Esophagus muscularis mucosa (tissue), 4 donors: ENCODE data around the gene SUPV3L1. TPM values are rescaled to one million over a fixed set of nuclear protein-coding genes. Genes with fewer than 3 reads are reported as not detected.
A peak's percentile ranks its signal among the peaks of the same experiment; 100 is the strongest.

ENCODE experiments used
- DNase-seq: peaks from one replicate; pipeline ENCODE4 v3.0.0-alpha.2; 2017; ENCODE audit errors: extremely low spot score
- H3K27ac ChIP-seq, 4 donors: fragments of 200-600 bp; sonication (generic); replicated peaks in 1 of 4; 1 replicate in 3 of 4; 2 replicates in 1 of 4; pipeline ENCODE4 v1.5.1; 2016 to 2019; ENCODE audit warnings: mild to moderate bottlenecking in 1 of 4
- H3K27me3 ChIP-seq, 4 donors: fragments of 200-600 bp; sonication (generic); one replicate each; pipeline versions ENCODE4 v1.5.1 to v1.6.0; 2016 to 2019
- H3K36me3 ChIP-seq, 4 donors: fragments of 200-600 bp; sonication (generic); one replicate each; pipeline ENCODE4 v1.5.1; 2016 to 2019
- H3K4me1 ChIP-seq, 4 donors: fragments of 200-600 bp; sonication (generic); one replicate each; pipeline ENCODE4 v1.5.1; 2016 to 2019
- H3K4me3 ChIP-seq, 4 donors: fragments of 200-600 bp; sonication (generic); 1 replicate in 2 of 4; 2 replicates in 2 of 4; pipeline ENCODE4 v1.5.1; 2016 to 2019; ENCODE audit warnings: mild to moderate bottlenecking in 4 of 4, moderate library complexity in 1 of 4
- H3K9me3 ChIP-seq, 4 donors: fragments of 200-600 bp; sonication (generic); 1 replicate in 3 of 4; 2 replicates in 1 of 4; pipeline ENCODE4 v1.5.1; 2016 to 2019
- EP300 ChIP-seq: sonication (generic); formaldehyde crosslinking; IDR thresholded peaks from one replicate; pipeline ENCODE4 v1.6.1; 2017; ENCODE audit warnings: antibody characterized with exemption
- POLR2A ChIP-seq: fragments of 450-650 bp; IDR thresholded peaks from one replicate; pipeline ENCODE4 v1.6.1; 2017; ENCODE audit warnings: antibody characterized with exemption, moderate library complexity, mild to moderate bottlenecking, low read depth
- POLR2AphosphoS5 ChIP-seq, 2 donors: sonication (generic); formaldehyde crosslinking; IDR thresholded peaks; one replicate each; pipeline ENCODE4 v1.6.1; 2017; ENCODE audit warnings: antibody characterized with exemption in 2 of 2
- WGBS: methylation state at CpG from one replicate; pipeline ENCODE4 v1.1.5; 2018; 5-methylcytosine and 5-hydroxymethylcytosine counted together
- intact Hi-C: fragments of 100-400 bp; cut with DNase I; formaldehyde crosslinking; loops from one replicate; pipeline ENCODE4 v1.15.1; 2023
- total RNA-seq, 4 donors: library from RNA; depleted of rRNA; stranded (reverse); fragments of >200 nt; gene quantifications; one replicate each; pipeline versions ENCODE4 v1.1.0 to v1.2.1, GENCODE V29; 2016
- TF ChIP-seq, protein P1 (sequence below), 3 experiments: fragments of 200-600 bp in 2 of 3; fragments of 450-650 bp in 1 of 3; sonication (generic) in 2 of 3; IDR thresholded peaks; one replicate each; pipeline ENCODE4 v1.5.1; 2017 to 2019; ENCODE audit warnings: antibody characterized with exemption in 3 of 3, mild to moderate bottlenecking in 2 of 3, moderate library complexity in 1 of 3

Gene SUPV3L1
- total RNA-seq, 4 donors from 2014 or later = 15.4 to 21.9 (median 20.4) TPM

DNA sequence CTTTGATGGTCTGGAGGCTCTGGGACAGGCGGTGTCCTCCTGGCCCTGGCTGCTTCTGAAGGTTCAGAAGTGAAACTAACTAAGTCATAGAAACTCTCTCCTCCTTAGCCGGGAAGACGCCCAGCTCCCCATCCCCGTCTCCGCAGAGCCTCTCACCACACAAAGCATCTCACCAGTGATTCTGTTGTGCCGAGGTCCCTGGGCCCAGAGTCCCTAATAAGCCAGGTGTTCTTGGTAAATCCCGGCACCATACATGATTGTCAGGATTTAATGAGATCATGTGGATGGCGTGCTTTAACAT lies 49.5 kb downstream of the SUPV3L1 start:
- Histone ChIP-seq H3K9me3 (no peaks in the 10 kb centered on the region), H3K4me1 (peaks cover 0 to 4% (median 0%) of the 10 kb centered on the region in 4 donors), H3K36me3 (no peaks in the 10 kb centered on the region), H3K4me3 (peak overlapping the region in 1 of 4 donors; percentile 3), H3K27me3 (no peaks in the 10 kb centered on the region), H3K27ac (no peak overlapping the region)
- WGBS = 84% methylated on average over 7 of the region's 8 CpGs
- no peak for DNase-seq
- intact Hi-C loops = no loop called here
- TF ChIP-seq, protein P1, sequence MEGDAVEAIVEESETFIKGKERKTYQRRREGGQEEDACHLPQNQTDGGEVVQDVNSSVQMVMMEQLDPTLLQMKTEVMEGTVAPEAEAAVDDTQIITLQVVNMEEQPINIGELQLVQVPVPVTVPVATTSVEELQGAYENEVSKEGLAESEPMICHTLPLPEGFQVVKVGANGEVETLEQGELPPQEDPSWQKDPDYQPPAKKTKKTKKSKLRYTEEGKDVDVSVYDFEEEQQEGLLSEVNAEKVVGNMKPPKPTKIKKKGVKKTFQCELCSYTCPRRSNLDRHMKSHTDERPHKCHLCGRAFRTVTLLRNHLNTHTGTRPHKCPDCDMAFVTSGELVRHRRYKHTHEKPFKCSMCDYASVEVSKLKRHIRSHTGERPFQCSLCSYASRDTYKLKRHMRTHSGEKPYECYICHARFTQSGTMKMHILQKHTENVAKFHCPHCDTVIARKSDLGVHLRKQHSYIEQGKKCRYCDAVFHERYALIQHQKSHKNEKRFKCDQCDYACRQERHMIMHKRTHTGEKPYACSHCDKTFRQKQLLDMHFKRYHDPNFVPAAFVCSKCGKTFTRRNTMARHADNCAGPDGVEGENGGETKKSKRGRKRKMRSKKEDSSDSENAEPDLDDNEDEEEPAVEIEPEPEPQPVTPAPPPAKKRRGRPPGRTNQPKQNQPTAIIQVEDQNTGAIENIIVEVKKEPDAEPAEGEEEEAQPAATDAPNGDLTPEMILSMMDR (IDR thresholded peaks at IDR 0.05) = no peak
- TF ChIP-seq POLR2AphosphoS5 (IDR thresholded peaks at IDR 0.05) = no peak
- TF ChIP-seq POLR2A = no peak
- TF ChIP-seq EP300 = no peak

DNA sequence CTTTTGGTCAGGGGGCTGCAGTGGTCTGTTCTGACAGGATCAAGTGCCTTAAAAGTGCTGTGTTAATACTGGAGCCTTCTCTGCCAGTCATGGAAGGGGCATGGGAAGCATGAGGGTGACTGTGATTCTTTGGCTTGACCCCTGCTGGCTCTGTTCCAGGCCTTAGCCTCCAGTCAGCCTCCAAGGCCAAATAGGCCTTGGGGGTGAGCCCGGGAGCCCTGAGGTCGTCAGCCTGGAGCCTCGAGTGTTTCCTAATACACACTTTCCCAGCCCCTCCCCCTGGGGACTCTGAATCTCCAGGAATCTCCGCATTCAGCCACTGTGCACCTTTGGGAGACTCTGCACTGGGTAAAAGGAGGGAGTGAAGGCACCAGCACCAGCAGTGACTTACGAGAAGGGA lies 50.1 kb downstream of the SUPV3L1 start:
- intact Hi-C loops = loop anchor here (10.0 kb wide), 1 partner anchor 405 kb away; the partner anchor contains the start of gene FAM241B
- 90% methylated on average over 5 of the region's 5 CpGs for WGBS
- peaks cover 0 to 4% (median 0%) of the 10 kb centered on the region in 4 donors for H3K4me1 ChIP-seq
- DNase-seq = no peak
- no peaks in the 10 kb centered on the region for H3K9me3 ChIP-seq
- no peak overlapping the region for H3K4me3 ChIP-seq
- H3K36me3 ChIP-seq = no peaks in the 10 kb centered on the region
- H3K27me3 ChIP-seq = no peaks in the 10 kb centered on the region
- TF ChIP-seq POLR2A (no peak), POLR2AphosphoS5 (IDR thresholded peaks at IDR 0.05) (no peak), EP300 (no peak)
- TF ChIP-seq, protein P1 (IDR thresholded peaks at IDR 0.05) = no peak
- H3K27ac ChIP-seq = no peak overlapping the region

DNA sequence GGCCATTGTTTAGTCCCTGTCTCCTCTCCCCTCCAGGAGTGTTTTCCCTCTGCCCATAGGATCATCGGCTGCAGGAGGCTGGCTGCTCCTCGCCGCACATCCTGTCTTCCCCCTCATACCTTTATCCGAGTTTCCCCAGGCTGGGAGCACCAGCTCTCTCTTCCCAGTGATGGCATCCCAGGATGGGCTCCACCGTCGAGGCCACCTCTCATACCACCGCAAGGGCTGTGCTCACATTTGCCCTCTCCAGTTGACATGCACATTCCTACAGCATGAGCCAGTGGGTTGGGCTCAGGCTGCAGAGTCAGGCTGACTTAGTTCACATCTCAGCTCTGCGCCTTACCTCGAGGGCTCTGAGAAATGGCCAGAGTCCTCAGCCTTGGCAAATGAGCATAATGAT lies 52.2 kb downstream of the SUPV3L1 start:
- no peak for DNase-seq
- H3K27me3 ChIP-seq = no peaks in the 10 kb centered on the region
- no peak overlapping the region for H3K4me3 ChIP-seq
- WGBS = 90% methylated on average over 9 of the region's 9 CpGs
- intact Hi-C loops = loop anchor here (10.0 kb wide), 1 partner anchor 403 kb away; the partner anchor contains the start of gene FAM241B
- H3K36me3 ChIP-seq = no peaks in the 10 kb centered on the region
- no peaks in the 10 kb centered on the region for H3K9me3 ChIP-seq
- no peak for TF ChIP-seq POLR2AphosphoS5 (IDR thresholded peaks at IDR 0.05)
- no peak for TF ChIP-seq EP300
- no peak for TF ChIP-seq POLR2A
- TF ChIP-seq, protein P1 (IDR thresholded peaks at IDR 0.05) = no peak
- H3K27ac ChIP-seq = no peak overlapping the region
- no peaks in the 10 kb centered on the region for H3K4me1 ChIP-seq

DNA sequence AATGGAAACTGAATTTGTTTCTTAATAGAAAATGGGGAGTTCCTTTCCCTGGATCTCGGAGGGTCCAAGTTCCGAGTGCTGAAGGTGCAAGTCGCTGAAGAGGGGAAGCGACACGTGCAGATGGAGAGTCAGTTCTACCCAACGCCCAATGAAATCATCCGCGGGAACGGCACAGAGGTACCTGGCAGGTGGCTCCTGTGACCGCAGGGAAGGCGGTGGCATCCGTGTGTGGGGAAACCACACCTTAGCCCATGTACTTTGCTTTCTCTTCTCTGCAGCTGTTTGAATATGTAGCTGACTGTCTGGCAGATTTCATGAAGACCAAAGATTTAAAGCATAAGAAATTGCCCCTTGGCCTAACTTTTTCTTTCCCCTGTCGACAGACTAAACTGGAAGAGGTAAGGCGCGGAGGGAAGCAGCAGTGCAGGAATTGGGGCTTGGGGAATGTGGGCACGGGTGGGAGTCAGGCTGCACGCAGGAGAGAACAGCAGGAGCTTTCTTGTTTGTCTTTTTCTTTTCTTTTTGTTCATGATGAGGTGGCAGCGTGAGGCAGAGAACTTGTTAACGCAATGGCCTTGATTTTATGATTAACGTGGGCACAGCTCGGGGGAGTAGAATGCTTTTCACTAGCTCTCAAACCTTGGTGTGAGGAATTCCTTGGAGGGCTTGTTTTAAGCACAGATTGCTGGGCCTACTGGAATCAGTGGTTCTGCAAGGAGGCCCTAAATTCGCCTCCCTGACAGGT lies 52.9 kb downstream of the SUPV3L1 start:
- TF ChIP-seq EP300 (no peak), POLR2A (no peak)
- TF ChIP-seq, protein P1 (IDR thresholded peaks at IDR 0.05) = no peak
- Histone ChIP-seq H3K4me1 (peaks cover 3 to 6% (median 4%) of the 10 kb centered on the region in 4 donors), H3K27ac (no peak overlapping the region), H3K4me3 (no peak overlapping the region), H3K36me3 (no peaks in the 10 kb centered on the region), H3K27me3 (no peaks in the 10 kb centered on the region), H3K9me3 (no peaks in the 10 kb centered on the region)
- DNase-seq = no peak
- WGBS = 79% methylated on average over 22 of the region's 22 CpGs
- intact Hi-C loops = loop anchor here (10.0 kb wide), 1 partner anchor 402 kb away; the partner anchor contains the start of gene FAM241B
